Left lung (tissue), 10 donors: ENCODE data around the gene TPO. TPM values are rescaled to one million over a fixed set of nuclear protein-coding genes. Genes with fewer than 3 reads are reported as not detected.

Experiments used
- ATAC-seq: fragments of 200-7000 bp; cut with Tn5 transposase; one replicate; pipeline ENCODE4 v1.9.1; 2020; ENCODE audit warnings: moderate library complexity
- DNase-seq, 4 donors: peaks; one replicate each; pipeline ENCODE4 v3.0.0-alpha.2; 2013 to 2020
- H3K27ac ChIP-seq, 2 donors: fragments of 200-600 bp; sonication (generic) in 1 of 2; one replicate each; pipeline versions ENCODE4 v1.5.0 to v1.8.0; 2020 to 2021
- H3K27me3 ChIP-seq, 2 donors: fragments of 200-600 bp; sonication (generic) in 1 of 2; one replicate each; pipeline versions ENCODE4 v1.5.0 to v1.8.0; 2020 to 2021
- H3K36me3 ChIP-seq, 2 donors: fragments of 200-600 bp; sonication (generic) in 1 of 2; one replicate each; pipeline versions ENCODE4 v1.5.0 to v1.8.0; 2020 to 2021
- H3K4me1 ChIP-seq, 2 donors: fragments of 200-600 bp; one replicate each; pipeline ENCODE4 v1.8.0; 2021
- H3K4me3 ChIP-seq, 2 donors: fragments of 200-600 bp; sonication (generic) in 1 of 2; one replicate each; pipeline versions ENCODE4 v1.5.0 to v1.8.0; 2020 to 2021; ENCODE audit warnings: mild to moderate bottlenecking in 1 of 2
- H3K9me3 ChIP-seq, 2 donors: fragments of 200-600 bp; sonication (generic) in 1 of 2; one replicate each; pipeline versions ENCODE4 v1.5.0 to v1.8.0; 2020 to 2021
- CTCF ChIP-seq, 2 donors: fragments of 200-600 bp; sonication (generic) in 1 of 2; IDR thresholded peaks; one replicate each; pipeline versions ENCODE4 v1.5.0 to v1.8.0; 2021; ENCODE audit warnings: antibody characterized with exemption in 2 of 2
- intact Hi-C, 2 donors: fragments of 100-400 bp; cut with DNase I; formaldehyde crosslinking; loops; one replicate each; pipeline versions ENCODE4 v1.11.2 to v1.14.2; 2022
- polyA plus RNA-seq, 6 donors: library from polyadenylated mRNA; unstranded; fragments of 120-200 nt; gene quantifications; one replicate each; pipeline ENCODE4 v1.2.1, GENCODE V29; 2013; ENCODE audit not compliant: insufficient read length in 6 of 6
- total RNA-seq, 2 donors: library from RNA; stranded (reverse); fragmentation: NEBNext Ultra II Directional; extraction: Animal tissue kit (Norgen Biotek cat#: 25700); gene quantifications; one replicate each; pipeline ENCODE4 v1.2.1, GENCODE V29; 2021
- donor health status: DM: no; HTN: yes; CAD: no.
- donor health status: DM: no; HTN: no; CAD: no.

TPO gene
- total and polyA plus RNA-seq, 8 donors: 0.08 to 0.45 (median 0.21) TPM; not detected in 1

GRCh38 chr2:1528273-1529064 is 115.2 kb downstream of the TPO start:
- Histone ChIP-seq H3K27ac (no peak overlapping the region), H3K4me1 (no peaks in the 10 kb centered on the region), H3K9me3 (no peaks in the 10 kb centered on the region), H3K36me3 (no peaks in the 10 kb centered on the region), H3K4me3 (no peak overlapping the region), H3K27me3 (no peaks in the 10 kb centered on the region)
- DNase-seq: no peak
- no peak for TF ChIP-seq CTCF (IDR thresholded peaks at IDR 0.05)
- intact Hi-C loops: no loop called here
- no peak for ATAC-seq

GRCh38 chr2:1538663-1539062 is 125.4 kb downstream of the TPO start:
- DNase-seq: peak in 1 of 4 donors; percentile 19
- H3K4me3 ChIP-seq: no peak overlapping the region
- ATAC-seq: no peak
- H3K27ac ChIP-seq: no peak overlapping the region
- H3K36me3 ChIP-seq: no peaks in the 10 kb centered on the region
- no peaks in the 10 kb centered on the region for H3K27me3 ChIP-seq
- TF ChIP-seq CTCF (IDR thresholded peaks at IDR 0.05): no peak
- H3K9me3 ChIP-seq: no peaks in the 10 kb centered on the region
- H3K4me1 ChIP-seq: no peaks in the 10 kb centered on the region
- intact Hi-C loops: no loop called here

- intact Hi-C loops: no loop called here
- Histone ChIP-seq H3K36me3 (no peaks in the 10 kb centered on the region), H3K27me3 (no peaks in the 10 kb centered on the region), H3K4me3 (no peak overlapping the region), H3K4me1 (no peaks in the 10 kb centered on the region), H3K9me3 (no peaks in the 10 kb centered on the region), H3K27ac (no peak overlapping the region)
- TF ChIP-seq CTCF (IDR thresholded peaks at IDR 0.05): no peak
- peak in 1 of 4 donors; percentile 21 for DNase-seq
- no peak for ATAC-seq
Observed at GRCh38 chr2:1539441-1539840, 126.2 kb downstream of the TPO start.

- no peak overlapping the region for H3K4me3 ChIP-seq
- no peaks in the 10 kb centered on the region for H3K4me1 ChIP-seq
- H3K36me3 ChIP-seq: no peaks in the 10 kb centered on the region
- H3K27ac ChIP-seq: no peak overlapping the region
- TF ChIP-seq CTCF (IDR thresholded peaks at IDR 0.05): no peak
- intact Hi-C loops: loop anchor here in 1 of 2 donors (10.0 kb wide), 2 partner anchors 585 to 825 kb away; partner anchors contain the start of gene SNTG2
- no peaks in the 10 kb centered on the region for H3K9me3 ChIP-seq
- DNase-seq: peak in 1 of 4 donors; percentile 9
- no peak for ATAC-seq
- H3K27me3 ChIP-seq: no peaks in the 10 kb centered on the region
Observed at GRCh38 chr2:1539973-1540372, 126.7 kb downstream of the TPO start.

- H3K9me3 ChIP-seq: no peaks in the 10 kb centered on the region
- no peaks in the 10 kb centered on the region for H3K4me1 ChIP-seq
- H3K27me3 ChIP-seq: no peaks in the 10 kb centered on the region
- DNase-seq (peak in 1 of 4 donors; percentile 22), ATAC-seq (no peak)
- intact Hi-C loops: loop anchor here in 1 of 2 donors (10.0 kb wide), 2 partner anchors 586 to 826 kb away; partner anchors contain the start of gene SNTG2
- TF ChIP-seq CTCF (IDR thresholded peaks at IDR 0.05): no peak
- H3K27ac ChIP-seq: no peak overlapping the region
- no peak overlapping the region for H3K4me3 ChIP-seq
- no peaks in the 10 kb centered on the region for H3K36me3 ChIP-seq
Observed at GRCh38 chr2:1540481-1540880, 127.2 kb downstream of the TPO start.
